ENCODE measurements around the gene CCL5.

- TF ChIP-seq CTCF (conservative IDR thresholded peaks at IDR 0.05 in 1 of 2, IDR thresholded peaks at IDR 0.05 in 1 of 2; ENCODE audit: extremely low read depth in 1 of 2, insufficient read depth in 1 of 2, low read depth in 1 of 2, low read length in 2 of 2) (no peak), EZH2 (IDR thresholded peaks at IDR 0.05; ENCODE audit: borderline replicate concordance, low read length) (no peak)
These were observed 15.8 kb upstream of the CCL5 start for GRCh38 chr17:35895636-35896587.

Measured in mammary epithelial cell (primary cell).